ENCODE results near the gene ZNF783.
"Not testable (repeated sequence)": the region's sequence is repeated elsewhere in the genome, so short reads cannot be mapped to it uniquely, and the experiment has no call there.

The ZNF783 gene

GRCh38 chr7:149241696-149242095 lies 20.3 kb upstream of the ZNF783 start:
- DNase-seq = no peak

GRCh38 chr7:149245244-149245643 lies 16.8 kb upstream of the ZNF783 start:
- no peak for DNase-seq

- no peak for DNase-seq
Measured at GRCh38 chr7:149245744-149246143, 16.3 kb upstream of the ZNF783 start.

GRCh38 chr7:149248777-149249176 lies 13.2 kb upstream of the ZNF783 start:
- peak in 1 of 2 experiments; percentile 8 for DNase-seq

GRCh38 chr7:149250151-149250550 lies 11.8 kb upstream of the ZNF783 start:
- DNase-seq = not testable (repeated sequence)

- DNase-seq = not testable (repeated sequence)
Measured at GRCh38 chr7:149251518-149251917, 10.5 kb upstream of the ZNF783 start.

- no peak for DNase-seq
Measured at GRCh38 chr7:149252378-149252777, 9.6 kb upstream of the ZNF783 start.

- no peak for DNase-seq
Measured at GRCh38 chr7:149253665-149254064, 8.3 kb upstream of the ZNF783 start.

GRCh38 chr7:149254181-149254858 lies 7.7 kb upstream of the ZNF783 start:
- no peak for DNase-seq

GRCh38 chr7:149255174-149255573 lies 6.8 kb upstream of the ZNF783 start:
- DNase-seq = no peak

GRCh38 chr7:149256568-149256967 lies 5.4 kb upstream of the ZNF783 start:
- DNase-seq = no peak

- DNase-seq = no peak
Measured at GRCh38 chr7:149257146-149257545, 4.8 kb upstream of the ZNF783 start.

GRCh38 chr7:149261316-149261828 lies 624 bp upstream of the ZNF783 start:
- no peak for DNase-seq

GRCh38 chr7:149266451-149266850 lies 4.5 kb downstream of the ZNF783 start:
- no peak for DNase-seq

- DNase-seq = no peak
Measured at GRCh38 chr7:149267733-149268132, 5.7 kb downstream of the ZNF783 start.

- not testable (repeated sequence) for DNase-seq
Measured at GRCh38 chr7:149274424-149274823, 12.4 kb downstream of the ZNF783 start.

GRCh38 chr7:149277871-149278270 lies 15.9 kb downstream of the ZNF783 start:
- no peak for DNase-seq

GRCh38 chr7:149278396-149278795 lies 16.4 kb downstream of the ZNF783 start:
- DNase-seq = no peak

- DNase-seq = no peak
Measured at GRCh38 chr7:149279111-149279743, 17.2 kb downstream of the ZNF783 start.

GRCh38 chr7:149280151-149280550 lies 18.2 kb downstream of the ZNF783 start:
- no peak for DNase-seq

- DNase-seq = no peak
Measured at GRCh38 chr7:149280661-149281507, 18.9 kb downstream of the ZNF783 start.

- DNase-seq = no peak
Measured at GRCh38 chr7:149281508-149282330, 19.7 kb downstream of the ZNF783 start.

GRCh38 chr7:149282331-149282655 lies 20.3 kb downstream of the ZNF783 start:
- no peak for DNase-seq

Data from Kasumi-1 (cell line).